SU-DHL-6 (cell line): ENCODE results near the gene SHC3.

ENCODE experiments used
- H2AFZ ChIP-seq: fragments of 200-600 bp; sonication (generic); 2 replicates; pipeline ENCODE4 v1.6.1; 2014; ENCODE audit warnings: low read depth, mild to moderate bottlenecking, moderate library complexity, mixed read lengths, antibody characterized with exemption, low read length; ENCODE audit not compliant: severe bottlenecking
- H3F3A ChIP-seq: fragments of 200-600 bp; shearing (Covaris generic); 2 replicates; pipeline ENCODE4 v1.6.0; 2016; ENCODE audit warnings: antibody characterized with exemption, mild to moderate bottlenecking; ENCODE audit not compliant: insufficient read depth
- H3K27ac ChIP-seq: fragments of 200-600 bp; sonication (generic); 2 replicates; pipeline ENCODE4 v1.5.1; 2016; ENCODE audit warnings: low read depth, mild to moderate bottlenecking, low read length, moderate library complexity, mixed read lengths
- H3K27me3 ChIP-seq: fragments of 200-600 bp; sonication (generic), shearing (Covaris generic); 2 replicates; pipeline ENCODE4 v1.6.0; 2014; ENCODE audit warnings: mild to moderate bottlenecking, low read length
- H3K36me3 ChIP-seq: fragments of 200-600 bp; sonication (generic); 2 replicates; pipeline ENCODE4 v1.6.1; 2014; ENCODE audit warnings: mild to moderate bottlenecking, low read length, mixed read lengths
- H3K4me2 ChIP-seq: fragments of 300-600, 200-600 bp; shearing (Covaris generic), sonication (generic); 2 replicates; pipeline ENCODE4 v1.6.0; 2014; ENCODE audit warnings: low read length, low read depth, mild to moderate bottlenecking; ENCODE audit not compliant: poor library complexity, severe bottlenecking
- H3K4me3 ChIP-seq: fragments of 200-600 bp; sonication (generic); 2 replicates; pipeline ENCODE4 v1.5.1; 2014; ENCODE audit warnings: antibody characterized with exemption, low read length, mild to moderate bottlenecking, mixed read lengths; ENCODE audit not compliant: insufficient read depth, poor library complexity, severe bottlenecking
- H3K79me2 ChIP-seq: fragments of 200-600 bp; sonication (generic); 2 replicates; pipeline ENCODE4 v1.6.1; 2014; ENCODE audit warnings: mild to moderate bottlenecking, low read length, moderate library complexity; ENCODE audit not compliant: insufficient read depth
- H3K9ac ChIP-seq: fragments of 200-600 bp; sonication (generic); 2 replicates; pipeline ENCODE4 v1.7.0; 2014; ENCODE audit warnings: mild to moderate bottlenecking, low read length
- H3K9me2 ChIP-seq: fragments of 200-600 bp; sonication (generic); replicated peaks from 2 replicates; pipeline ENCODE4 v1.6.1; 2014; ENCODE audit warnings: low read length; ENCODE audit not compliant: insufficient read depth
- H3K9me3 ChIP-seq: fragments of 200-600 bp; sonication (generic); 2 replicates; pipeline ENCODE4 v1.6.1; 2014; ENCODE audit warnings: low read length, mixed read lengths; ENCODE audit not compliant: insufficient read depth
- H4K20me1 ChIP-seq: fragments of 200-600 bp; sonication (generic); 2 replicates; pipeline ENCODE4 v1.6.1; 2014; ENCODE audit warnings: low read depth, mild to moderate bottlenecking, antibody characterized with exemption, low read length, moderate library complexity, mixed read lengths
- EZH2phosphoT487 ChIP-seq: fragments of 200-600 bp; sonication (generic), shearing (Covaris generic); conservative IDR thresholded peaks from 2 replicates; pipeline ENCODE4 v1.6.1; 2018; ENCODE audit warnings: mild to moderate bottlenecking, antibody characterized with exemption, low read length, moderate library complexity, mixed read lengths
- TF ChIP-seq, protein P1 (sequence below): fragments of 200-600 bp; sonication (generic); IDR thresholded peaks from one replicate; pipeline ENCODE4 v1.5.1; 2017; ENCODE audit warnings: antibody characterized with exemption, mild to moderate bottlenecking, low read length, moderate library complexity; ENCODE audit not compliant: insufficient read depth, poor library complexity, severe bottlenecking

SHC3 gene

DNA sequence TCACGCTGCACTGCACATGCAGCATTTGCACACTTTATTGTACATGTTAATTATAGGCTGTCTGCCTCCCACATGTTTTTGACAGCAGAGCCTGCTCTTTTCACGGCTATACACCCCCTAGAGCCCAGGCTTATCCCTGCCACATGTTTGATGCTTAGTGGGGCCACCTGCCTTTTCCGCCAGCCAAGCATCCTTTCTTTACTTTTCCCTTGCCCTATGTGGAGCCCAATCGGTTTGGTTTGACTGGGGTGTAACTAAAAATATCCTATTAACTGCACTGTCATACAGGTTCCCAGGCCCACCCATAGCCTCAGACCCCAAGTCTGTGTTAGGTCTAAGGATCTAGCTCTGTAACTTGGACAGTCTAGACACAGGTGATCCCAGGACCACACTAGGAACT is 206.2 kb downstream of the SHC3 start:
- no peak overlapping the region for H3K27ac ChIP-seq
- H3K4me2 ChIP-seq, result no peak overlapping the region
- no peak overlapping the region for H3K9ac ChIP-seq
- H3K36me3 ChIP-seq, result no peaks in the 10 kb centered on the region
- H4K20me1 ChIP-seq, result no peaks in the 10 kb centered on the region
- TF ChIP-seq, protein P1, sequence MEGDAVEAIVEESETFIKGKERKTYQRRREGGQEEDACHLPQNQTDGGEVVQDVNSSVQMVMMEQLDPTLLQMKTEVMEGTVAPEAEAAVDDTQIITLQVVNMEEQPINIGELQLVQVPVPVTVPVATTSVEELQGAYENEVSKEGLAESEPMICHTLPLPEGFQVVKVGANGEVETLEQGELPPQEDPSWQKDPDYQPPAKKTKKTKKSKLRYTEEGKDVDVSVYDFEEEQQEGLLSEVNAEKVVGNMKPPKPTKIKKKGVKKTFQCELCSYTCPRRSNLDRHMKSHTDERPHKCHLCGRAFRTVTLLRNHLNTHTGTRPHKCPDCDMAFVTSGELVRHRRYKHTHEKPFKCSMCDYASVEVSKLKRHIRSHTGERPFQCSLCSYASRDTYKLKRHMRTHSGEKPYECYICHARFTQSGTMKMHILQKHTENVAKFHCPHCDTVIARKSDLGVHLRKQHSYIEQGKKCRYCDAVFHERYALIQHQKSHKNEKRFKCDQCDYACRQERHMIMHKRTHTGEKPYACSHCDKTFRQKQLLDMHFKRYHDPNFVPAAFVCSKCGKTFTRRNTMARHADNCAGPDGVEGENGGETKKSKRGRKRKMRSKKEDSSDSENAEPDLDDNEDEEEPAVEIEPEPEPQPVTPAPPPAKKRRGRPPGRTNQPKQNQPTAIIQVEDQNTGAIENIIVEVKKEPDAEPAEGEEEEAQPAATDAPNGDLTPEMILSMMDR, result no peak
- no peak for TF ChIP-seq EZH2phosphoT487
- H3K9me3 ChIP-seq, result no peaks in the 10 kb centered on the region
- no peaks in the 10 kb centered on the region for H3K27me3 ChIP-seq
- no peaks in the 10 kb centered on the region for H3F3A ChIP-seq
- H3K9me2 ChIP-seq, result no peaks in the 10 kb centered on the region
- no peak overlapping the region for H3K4me3 ChIP-seq
- no peak overlapping the region for H2AFZ ChIP-seq
- H3K79me2 ChIP-seq, result no peaks in the 10 kb centered on the region

DNA sequence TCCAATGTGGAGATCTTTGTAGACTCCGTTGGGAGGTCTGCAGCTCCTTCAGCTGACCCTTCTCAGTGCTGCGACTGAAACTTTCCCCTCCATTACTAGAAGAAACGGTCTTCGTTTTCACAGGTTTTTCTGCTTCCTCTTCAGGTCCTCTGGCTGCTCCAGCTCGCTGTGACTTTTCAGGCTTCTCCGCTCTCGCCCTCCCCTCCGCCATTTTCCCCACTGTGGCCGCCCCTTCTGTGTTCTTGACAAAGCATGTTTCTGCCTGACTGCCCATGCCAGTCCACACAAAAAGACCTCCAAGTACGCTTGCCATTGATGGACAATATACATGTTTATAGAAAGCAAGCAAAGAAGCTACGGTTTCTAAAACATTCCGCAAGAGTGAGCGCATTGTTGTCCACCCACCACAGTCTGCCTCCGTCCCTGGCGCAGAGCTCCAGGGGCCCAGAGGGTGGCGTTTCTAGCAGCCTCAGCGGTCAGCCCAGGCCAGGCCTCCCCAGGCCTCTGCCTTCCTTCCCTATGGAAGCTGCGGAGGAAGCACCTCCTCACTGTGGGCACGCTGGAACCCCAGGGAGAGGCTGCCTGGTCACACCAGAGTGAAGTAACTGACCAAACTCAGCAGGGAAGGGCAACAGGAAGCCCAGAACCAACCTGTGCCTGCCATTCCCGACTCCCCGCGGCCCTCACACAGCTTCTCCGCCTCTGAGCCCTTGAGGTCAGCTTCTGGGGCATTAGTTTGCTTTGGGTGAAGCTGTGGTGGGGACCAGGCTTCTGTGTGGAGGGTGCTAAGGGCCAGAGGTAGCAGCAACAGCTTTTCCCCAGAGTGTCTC is 207.3 kb downstream of the SHC3 start:
- no peak overlapping the region for H3K4me3 ChIP-seq
- H3K79me2 ChIP-seq, result no peaks in the 10 kb centered on the region
- no peaks in the 10 kb centered on the region for H3K36me3 ChIP-seq
- no peak for TF ChIP-seq EZH2phosphoT487
- TF ChIP-seq, protein P1, result no peak
- no peak overlapping the region for H3K4me2 ChIP-seq
- no peaks in the 10 kb centered on the region for H3K9me2 ChIP-seq
- H3K27me3 ChIP-seq, result no peaks in the 10 kb centered on the region
- H4K20me1 ChIP-seq, result no peaks in the 10 kb centered on the region
- no peak overlapping the region for H3K27ac ChIP-seq
- no peak overlapping the region for H3K9ac ChIP-seq
- no peak overlapping the region for H2AFZ ChIP-seq
- no peaks in the 10 kb centered on the region for H3K9me3 ChIP-seq
- no peaks in the 10 kb centered on the region for H3F3A ChIP-seq

DNA sequence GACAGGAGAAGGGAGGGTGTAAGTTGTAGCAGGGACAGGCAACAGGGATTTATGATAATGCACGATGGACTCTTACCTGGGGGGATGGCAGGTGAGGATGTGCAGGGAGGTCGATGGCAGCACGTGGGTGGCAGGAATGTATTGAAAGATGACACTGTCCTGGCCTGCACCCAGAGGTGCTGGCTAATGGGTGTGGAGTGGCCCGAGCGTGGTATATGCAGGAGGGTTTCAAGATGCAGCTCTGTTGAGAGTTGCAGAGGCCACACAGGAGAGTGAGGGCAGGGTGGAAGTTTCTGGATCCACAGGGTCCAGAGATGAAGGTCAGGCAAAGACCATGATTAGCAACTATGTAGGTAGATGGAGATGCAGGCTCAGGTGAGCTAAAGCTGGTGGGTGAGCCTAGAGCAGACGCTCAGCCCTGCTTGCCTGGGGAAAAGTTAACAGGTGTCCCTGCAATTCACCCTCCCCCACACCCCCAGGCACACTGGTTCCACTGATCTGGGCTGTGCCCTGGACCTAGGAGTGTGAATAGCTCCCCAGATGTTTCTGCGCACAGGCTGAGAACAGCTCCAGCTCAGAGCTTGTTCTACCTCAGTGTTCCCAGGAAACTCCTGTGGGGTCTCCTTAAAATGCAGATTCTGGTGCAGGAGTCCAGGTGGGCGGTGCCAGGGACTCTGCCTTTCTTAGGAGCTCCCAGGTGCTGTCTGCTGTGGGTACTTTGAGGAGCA is 208.8 kb downstream of the SHC3 start:
- no peaks in the 10 kb centered on the region for H3F3A ChIP-seq
- no peaks in the 10 kb centered on the region for H3K9me3 ChIP-seq
- H3K4me2 ChIP-seq, result no peak overlapping the region
- no peak overlapping the region for H3K27ac ChIP-seq
- no peaks in the 10 kb centered on the region for H3K27me3 ChIP-seq
- no peak overlapping the region for H3K4me3 ChIP-seq
- H2AFZ ChIP-seq, result no peak overlapping the region
- H3K36me3 ChIP-seq, result no peaks in the 10 kb centered on the region
- H4K20me1 ChIP-seq, result no peaks in the 10 kb centered on the region
- H3K9ac ChIP-seq, result no peak overlapping the region
- no peaks in the 10 kb centered on the region for H3K9me2 ChIP-seq
- TF ChIP-seq EZH2phosphoT487, result no peak
- TF ChIP-seq, protein P1, result no peak
- H3K79me2 ChIP-seq, result no peaks in the 10 kb centered on the region
